Lower leg skin (tissue), 3 donors: ENCODE results near the gene COL27A1.

Experiments used
- CTCF ChIP-seq, 3 donors: fragments of 450-650 bp; IDR thresholded peaks; one replicate each; pipeline ENCODE4 v1.5.1; 2016; ENCODE audit warnings: antibody characterized with exemption in 3 of 3, mild to moderate bottlenecking in 3 of 3, moderate library complexity in 2 of 3
- POLR2A ChIP-seq, 2 donors: fragments of 450-650 bp; IDR thresholded peaks; one replicate each; pipeline ENCODE4 v1.6.1; 2016 to 2017; ENCODE audit warnings: antibody characterized with exemption in 2 of 2, mild to moderate bottlenecking in 1 of 2, moderate library complexity in 1 of 2

GRCh38 chr9:114309096-114309495 is 153.8 kb downstream of the COL27A1 start:
- TF ChIP-seq CTCF (IDR thresholded peaks at IDR 0.05) = no peak
- no peak for TF ChIP-seq POLR2A (IDR thresholded peaks at IDR 0.05)
